HL-60/S4 treated with phorbol 12-myristate 13-acetate at 8.2 ng/mL for 4 days and 3 days (cell line): Measurements from ENCODE around the gene DCTD.

Experiments
- in situ Hi-C: fragments of 300-500 bp; cut with MboI; formaldehyde crosslinking; loops from 2 replicates; pipeline ENCODE4 v1.15.0; 2022; ENCODE audit warnings: low sequenced_read_pairs

DCTD gene

GRCh38 chr4:182894681-182895275 lies 22.4 kb downstream of the DCTD start:
- in situ Hi-C loops: no loop called here

DNA sequence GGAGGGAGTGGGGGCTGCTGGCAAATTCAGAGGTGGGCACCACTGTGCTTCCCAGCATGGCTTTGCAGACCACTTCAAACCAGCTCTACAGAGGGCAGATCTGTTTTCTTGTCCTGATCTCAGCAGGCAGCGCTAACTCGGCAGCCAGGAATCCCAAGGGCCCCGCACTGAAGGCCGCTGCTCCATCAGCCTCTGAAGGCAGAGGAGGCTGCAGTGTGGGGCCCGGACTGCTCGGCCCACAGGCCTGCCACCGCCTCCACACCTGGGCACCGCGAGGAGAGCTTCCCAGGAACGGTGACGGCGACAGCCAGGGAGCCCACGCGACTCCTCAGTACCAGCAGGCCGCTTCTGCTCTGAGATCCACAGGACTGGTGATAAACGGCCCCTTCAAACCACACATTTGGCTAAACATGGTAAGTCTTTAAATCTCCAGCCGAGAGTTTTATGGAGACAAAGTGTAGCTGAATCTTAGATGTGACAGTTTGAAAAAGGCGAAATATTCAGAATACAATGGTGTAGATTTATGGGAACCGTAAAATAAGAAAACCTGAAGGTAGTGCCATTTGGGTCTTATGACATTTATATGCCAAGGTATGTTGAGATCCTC lies 23.6 kb downstream of the DCTD start:
- in situ Hi-C loops: no loop called here

DNA sequence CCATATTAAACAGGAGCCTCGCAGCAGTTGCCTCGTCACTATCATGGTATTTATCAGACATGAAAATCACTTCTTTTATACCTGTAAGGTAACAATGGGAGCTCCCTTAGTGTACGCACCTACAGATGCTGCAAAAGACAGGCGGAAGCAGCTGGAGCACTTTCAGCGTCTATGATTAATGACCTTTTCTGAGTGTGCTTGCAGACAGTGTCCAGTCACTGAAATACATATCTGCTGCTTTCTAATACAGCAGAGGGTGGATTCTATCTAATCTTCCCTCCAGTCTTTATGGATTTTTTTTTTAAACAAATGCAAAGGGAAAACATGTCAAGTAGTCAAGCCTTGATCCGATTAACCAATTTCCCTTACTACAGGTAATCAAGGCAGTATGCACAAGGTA lies 24.1 kb downstream of the DCTD start:
- in situ Hi-C loops: no loop called here

GRCh38 chr4:182890202-182890601 lies 27.0 kb downstream of the DCTD start:
- in situ Hi-C loops: no loop called here

DNA sequence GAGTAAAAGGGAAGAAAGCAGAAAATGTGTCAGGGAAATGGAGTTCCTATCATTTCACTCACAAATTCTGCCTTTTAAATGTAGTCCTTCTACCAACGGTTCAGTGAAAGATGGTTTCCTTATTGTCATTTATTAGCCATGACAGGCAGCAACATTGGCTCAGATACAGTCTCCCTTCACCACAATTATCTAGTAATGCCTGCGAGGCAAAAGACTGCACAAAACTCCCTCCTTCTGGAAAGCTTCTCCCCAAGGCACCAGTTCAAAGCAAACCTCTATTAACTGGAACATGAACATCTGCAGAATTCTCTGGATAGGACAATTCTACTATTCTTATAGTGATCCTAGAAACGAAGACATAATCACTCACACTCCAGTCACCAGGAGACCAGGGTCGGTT lies 28.3 kb downstream of the DCTD start:
- in situ Hi-C loops: no loop called here

DNA sequence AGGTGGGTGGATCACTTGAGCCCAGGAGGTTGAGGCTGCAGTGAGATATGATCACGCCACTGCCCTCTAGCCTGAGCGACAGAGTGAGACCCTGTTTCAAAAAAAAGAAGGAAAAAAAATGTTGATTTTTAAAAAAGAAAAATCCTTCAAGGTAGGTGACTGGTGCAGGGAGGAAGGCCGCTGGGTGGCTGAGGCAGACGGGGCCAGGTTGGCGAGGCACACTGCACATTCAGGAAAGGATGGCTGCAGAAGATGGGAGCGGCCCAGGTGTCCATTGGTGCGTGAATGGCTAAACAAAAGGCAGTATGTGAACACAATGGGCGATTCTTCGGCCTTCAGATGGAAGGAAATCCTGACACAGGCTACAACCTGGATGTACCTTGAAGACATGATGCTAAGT lies 30.4 kb downstream of the DCTD start:
- in situ Hi-C loops: no loop called here

DNA sequence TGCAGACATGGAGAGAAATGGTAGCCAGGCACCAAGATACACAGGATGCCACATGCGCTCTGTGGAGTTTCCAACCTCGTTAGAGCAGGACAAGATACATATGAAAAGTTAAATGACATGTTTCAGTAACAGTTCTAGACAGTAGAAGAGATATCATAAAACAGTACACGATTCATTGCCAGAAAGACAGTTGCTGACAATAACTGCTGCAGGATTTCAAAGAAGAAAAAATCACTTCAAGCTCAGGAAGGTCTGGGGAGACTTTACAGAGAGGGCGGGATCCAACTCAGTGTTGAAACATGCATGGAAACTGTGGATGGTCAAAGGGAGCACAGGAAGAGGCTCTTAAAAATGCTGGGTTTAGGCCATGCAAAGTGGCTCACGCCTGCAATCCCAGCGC lies 31.0 kb downstream of the DCTD start:
- in situ Hi-C loops: no loop called here

DNA sequence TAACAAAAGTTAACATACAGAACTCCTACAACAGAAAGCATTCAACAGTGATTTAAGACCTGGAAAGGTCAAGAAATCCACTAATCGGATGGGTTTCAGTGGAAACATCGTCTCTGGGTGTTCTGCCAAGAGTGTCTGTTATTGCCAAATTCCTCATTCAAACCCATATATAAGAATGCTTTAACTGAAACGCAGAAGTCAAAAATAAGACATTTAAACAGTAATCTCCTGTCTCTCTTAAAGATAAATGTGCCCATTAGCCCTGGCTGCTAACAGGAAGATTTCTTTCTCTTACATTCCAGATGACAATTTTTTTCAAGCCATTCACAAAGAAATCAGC lies 31.5 kb downstream of the DCTD start:
- in situ Hi-C loops: no loop called here

DNA sequence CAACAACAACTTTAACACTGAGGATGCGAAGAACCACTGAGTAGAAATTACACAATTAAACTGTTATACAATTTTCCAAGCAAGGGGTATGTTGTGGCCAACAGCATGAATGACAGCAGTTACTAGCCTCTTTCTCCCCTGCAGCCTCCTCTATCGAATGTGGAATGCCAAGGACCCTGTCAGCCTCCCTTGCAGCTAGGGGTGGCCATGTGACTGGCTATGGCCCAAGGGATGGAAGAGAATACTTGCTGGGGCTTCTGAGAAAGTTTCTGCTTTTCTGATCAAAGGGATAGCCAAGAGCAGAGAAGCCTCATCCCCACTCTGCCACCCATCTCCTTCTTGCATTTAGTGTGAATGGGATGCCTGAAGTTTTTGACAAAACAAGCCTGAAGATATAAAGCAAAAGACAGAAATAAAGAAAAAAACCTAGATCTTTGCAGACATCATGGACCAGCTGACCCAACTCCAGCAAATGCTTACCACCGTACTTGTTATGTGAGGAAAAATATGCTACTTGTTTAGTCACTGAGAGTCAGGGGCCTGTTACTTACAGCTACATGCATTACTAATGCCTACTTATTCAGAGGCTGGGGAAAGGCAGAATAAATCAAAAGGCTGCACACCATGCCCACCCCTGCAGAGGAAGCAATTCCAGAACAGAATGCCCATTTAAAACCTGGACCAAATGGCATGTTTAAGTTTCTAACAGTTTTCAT lies 32.0 kb downstream of the DCTD start:
- in situ Hi-C loops: no loop called here

GRCh38 chr4:182884040-182884439 lies 33.1 kb downstream of the DCTD start:
- in situ Hi-C loops: no loop called here

- in situ Hi-C loops: no loop called here
These were observed 33.8 kb downstream of the DCTD start for GRCh38 chr4:182883351-182883750.

DNA sequence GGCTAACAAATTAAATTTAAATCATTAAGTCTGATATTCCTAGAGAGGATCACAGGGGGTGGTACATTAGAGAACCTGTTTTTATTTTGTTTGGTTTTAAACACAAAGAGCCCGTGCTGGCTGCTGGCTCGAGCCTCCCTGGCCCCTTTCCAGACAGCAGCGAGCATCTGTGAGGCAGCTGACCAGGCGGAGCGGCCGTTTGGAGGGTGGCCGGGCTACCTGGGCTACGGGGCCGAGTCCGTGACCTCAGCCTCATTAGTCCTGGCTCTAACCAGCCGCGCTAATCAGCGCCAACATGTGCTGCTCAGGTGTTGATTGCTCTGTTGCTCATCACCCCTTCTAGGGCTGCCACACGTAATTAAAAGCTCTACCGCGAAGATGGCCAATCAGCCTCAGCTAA lies 35.3 kb downstream of the DCTD start:
- in situ Hi-C loops: no loop called here

DNA sequence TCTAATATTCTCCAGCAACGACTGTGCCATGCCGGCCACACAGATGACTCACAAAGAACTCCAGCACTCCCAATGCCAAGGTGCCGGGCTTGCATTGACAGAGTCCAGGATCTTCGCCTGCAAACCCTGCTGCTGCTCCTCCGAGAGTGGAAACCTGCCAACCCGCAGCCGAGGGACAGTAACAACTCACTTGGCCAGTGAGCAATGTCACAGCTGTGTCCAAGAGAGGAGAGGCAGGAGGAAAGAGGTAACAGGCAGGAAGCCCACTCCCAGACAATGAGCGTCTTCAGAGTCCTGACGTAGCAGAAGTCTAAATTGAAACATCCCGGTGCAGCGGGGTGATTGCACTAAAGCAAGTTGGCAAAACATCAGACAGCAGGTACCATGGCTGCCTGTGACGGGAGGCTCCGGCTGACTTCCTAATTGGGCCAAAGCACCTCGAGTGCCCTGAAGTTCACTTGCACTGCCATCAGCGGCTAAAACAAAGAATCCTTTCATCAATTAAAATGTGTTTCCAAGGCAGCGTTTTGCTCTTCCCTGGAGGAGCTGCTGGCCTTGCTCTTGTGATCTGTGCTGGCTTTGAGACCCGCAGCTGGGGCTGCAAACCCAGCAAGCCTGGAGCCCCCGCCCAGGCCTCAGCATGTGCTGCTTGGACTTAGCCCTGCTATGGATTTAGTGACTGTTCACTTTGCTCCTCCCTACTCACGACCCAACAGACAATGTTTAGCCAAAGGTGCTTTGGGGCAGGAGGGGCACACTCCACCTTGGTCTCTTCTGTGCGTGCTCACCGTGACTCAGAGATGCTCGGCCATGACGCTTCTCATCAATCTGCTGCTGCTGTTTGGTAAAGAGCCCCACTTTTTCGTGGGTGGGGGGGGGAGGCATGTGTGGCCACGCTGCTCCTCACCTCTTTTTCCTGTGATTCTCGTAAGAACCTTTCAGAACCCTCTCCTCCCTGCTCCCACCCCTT lies 36.5 kb downstream of the DCTD start:
- in situ Hi-C loops: no loop called here

DNA sequence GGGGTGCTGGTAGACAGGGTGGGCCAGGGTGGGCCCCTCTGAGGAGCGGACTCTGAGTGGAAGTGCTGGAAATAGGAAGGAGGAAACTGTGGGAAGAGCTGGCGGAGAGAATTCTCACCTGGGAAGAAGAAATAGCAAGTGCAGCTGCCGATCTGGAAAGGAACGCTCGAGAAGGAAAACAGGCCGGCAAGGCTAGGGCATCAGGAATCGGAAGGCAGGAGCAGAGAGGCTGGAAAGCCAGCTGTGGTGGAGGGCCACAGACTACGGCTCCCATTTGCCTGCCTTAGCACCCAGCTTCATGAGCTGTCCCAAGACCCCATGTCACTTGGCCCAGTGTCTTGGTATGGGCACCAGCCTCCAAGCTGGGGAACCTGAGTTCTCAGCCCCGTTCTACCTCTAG lies 37.3 kb downstream of the DCTD start:
- in situ Hi-C loops: no loop called here

DNA sequence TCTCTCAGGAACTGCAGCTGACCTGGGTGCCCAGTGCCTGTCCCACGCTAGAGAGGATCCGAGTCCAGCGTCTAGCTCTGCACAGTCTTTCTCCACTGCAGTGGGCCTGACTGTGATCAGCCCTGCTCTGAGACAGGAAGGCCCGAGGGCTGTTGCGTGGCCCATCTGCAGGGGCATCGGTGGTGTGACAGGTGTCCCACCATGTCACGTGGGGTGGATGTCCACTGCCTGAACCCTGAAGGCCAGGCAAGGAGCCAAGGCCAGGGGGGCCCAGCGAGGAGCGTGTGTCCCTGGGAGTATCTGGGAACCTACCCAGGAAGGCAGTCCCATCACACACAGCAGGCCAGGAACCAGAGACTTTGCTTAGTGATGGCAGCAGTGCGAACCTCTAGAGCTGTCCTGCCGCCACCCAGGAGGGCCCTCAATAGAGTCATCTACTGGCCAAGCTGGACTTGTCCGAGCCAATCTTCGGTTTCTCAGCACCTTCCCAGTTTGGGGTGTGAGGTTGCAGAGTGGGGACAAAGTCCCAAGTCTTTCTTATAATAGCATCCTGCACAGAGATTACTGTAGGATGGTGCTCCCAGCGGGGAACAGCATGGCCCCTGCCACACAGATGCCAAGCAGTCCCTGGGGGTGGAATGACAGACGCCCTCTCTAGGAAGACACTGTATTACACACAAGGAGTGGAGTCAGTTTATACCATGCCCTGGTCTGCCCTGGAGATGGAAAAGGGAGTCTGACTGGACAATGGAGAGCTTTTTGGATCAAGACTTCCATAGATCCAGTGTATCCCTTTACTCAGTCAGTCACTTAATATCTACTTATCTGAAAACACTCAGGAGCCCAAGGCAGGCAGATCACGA lies 38.3 kb downstream of the DCTD start:
- in situ Hi-C loops: no loop called here

DNA sequence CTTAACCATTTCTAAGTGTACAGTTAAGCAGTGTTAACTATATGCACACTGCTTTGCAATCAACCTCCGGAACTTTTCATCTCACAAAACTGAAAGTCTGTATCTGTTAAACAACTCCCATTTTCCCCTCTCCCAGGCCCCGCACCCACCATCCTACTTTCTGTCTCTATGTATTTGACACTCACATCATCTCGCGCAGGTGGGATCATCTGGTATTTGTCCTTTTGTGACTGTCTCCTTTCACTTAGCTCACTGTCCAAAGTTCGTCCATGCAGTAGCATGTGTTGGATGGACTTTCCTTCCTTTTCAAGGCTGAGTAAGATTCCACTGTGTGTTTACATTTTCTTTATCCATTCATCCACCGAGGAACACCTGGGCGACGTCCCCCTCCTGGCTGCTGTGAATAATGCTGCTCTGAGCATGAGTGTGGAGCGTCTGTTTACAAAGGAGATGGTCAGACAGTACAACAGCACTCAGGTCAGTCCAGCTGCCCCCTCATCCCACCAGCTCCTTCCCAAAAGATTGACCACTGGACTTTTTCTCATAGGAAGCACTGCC lies 39.8 kb downstream of the DCTD start:
- in situ Hi-C loops: no loop called here

DNA sequence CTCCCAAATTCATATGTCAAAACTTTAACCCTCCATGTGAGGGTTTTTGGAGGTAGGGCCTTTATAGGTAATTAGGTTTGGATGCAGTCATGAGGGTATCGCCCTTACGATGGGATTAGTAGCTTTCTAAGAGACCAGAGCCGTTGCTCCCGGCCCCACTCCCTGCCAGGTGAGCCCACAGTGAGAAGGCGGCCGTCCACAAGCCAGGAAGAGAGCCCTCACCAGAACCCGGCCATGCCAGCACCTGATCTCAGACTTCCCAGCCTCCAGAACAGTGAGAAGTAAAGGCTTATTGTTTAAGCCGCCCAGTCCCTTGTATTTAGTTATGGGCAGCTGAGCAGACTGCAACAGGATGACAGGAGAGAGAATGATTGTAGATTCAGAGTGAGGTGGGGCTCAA lies 40.8 kb downstream of the DCTD start:
- in situ Hi-C loops: no loop called here

DNA sequence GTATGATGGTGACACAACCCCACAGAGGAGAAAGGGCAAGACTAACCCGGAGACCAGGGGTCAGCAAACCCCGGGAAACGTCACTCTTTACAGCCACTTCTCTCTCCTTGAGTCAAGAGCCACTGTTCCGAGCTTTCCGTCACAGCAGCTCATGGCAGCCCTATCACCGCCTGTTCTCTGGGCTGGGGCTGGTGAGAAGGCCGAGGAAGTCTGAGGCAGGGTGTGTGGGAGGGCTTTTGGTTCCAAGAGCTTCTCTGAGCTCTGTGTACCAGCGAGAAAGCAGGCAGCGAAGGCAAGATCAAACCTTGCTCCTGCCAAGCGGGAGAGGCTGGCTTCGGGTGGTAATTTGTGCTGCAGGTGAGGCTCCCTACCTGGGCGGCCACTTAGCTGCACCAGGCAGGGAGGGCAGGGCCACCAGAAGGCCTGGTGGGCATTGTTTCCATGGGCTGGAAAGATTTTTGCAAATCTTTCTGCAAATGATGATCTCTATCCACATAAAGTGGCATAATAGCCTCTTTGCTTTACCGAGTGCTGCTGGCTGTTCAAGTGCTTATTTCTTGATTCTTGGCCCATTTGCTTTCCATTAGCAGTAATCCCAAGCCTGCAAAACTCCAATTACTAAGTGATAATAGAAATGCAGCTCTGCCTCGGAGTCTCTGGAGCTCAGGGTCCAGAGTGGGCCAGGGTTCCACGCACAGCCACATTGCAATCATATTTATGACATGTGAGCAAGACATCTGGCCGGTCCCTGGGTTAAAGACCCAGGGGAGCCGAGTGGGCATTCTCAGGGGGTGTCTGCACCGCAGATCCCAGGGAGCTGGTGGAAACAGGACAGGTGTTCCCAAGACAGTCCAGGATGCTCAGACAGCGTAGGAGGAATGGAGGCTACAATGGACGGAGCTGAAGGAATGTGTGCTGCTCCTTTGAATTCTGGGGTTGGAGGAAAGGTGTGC lies 41.5 kb downstream of the DCTD start:
- in situ Hi-C loops: no loop called here

GRCh38 chr4:182874797-182875345 lies 42.3 kb downstream of the DCTD start:
- in situ Hi-C loops: no loop called here
